Uterus (tissue), 2 donors: ENCODE results near the gene NEIL3.

Source experiments
- CTCF ChIP-seq, 4 experiments: fragments of 200-600 bp in 2 of 4; fragments of 450-650 bp in 2 of 4; sonication (generic) in 2 of 4; IDR thresholded peaks; one replicate each; pipeline ENCODE4 v1.5.1; 2016 to 2019; ENCODE audit warnings: antibody characterized with exemption in 4 of 4, mild to moderate bottlenecking in 2 of 4, moderate library complexity in 1 of 4
- POLR2A ChIP-seq, 2 donors: fragments of 450-650 bp; IDR thresholded peaks; one replicate each; pipeline ENCODE4 v1.6.1; 2016; ENCODE audit warnings: antibody characterized with exemption in 2 of 2, mild to moderate bottlenecking in 1 of 2, moderate library complexity in 1 of 2

GRCh38 chr4:177349191-177349590 lies 39.5 kb downstream of the NEIL3 start:
- TF ChIP-seq CTCF (IDR thresholded peaks at IDR 0.05) (no peak), POLR2A (IDR thresholded peaks at IDR 0.05) (no peak)
